ENCODE data around the gene FNDC5.

Gene FNDC5

DNA sequence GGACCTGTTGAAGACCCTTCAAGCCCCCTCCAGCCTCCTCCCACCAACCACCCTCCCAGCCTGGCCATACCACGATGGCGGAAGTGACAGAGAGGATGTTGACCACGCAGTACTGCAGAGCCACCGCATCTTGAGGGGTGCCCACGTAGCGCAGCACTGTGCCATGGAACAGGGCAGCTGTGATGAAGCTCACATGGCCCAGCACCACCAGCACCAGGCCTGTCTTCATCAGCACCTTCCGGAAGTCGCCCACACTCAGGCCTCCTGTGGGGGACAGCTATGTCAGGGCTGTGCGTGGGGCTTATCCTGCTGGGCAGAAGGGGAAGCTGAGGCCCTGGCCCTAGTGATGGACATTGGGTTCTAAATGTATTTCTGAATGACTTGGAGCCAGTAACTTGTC, 27.3 kb upstream of the FNDC5 start:
- FAIRE-seq (no peak), DNase-seq (ENCODE audit: insufficient read length, low spot score) (no peak)

DNA sequence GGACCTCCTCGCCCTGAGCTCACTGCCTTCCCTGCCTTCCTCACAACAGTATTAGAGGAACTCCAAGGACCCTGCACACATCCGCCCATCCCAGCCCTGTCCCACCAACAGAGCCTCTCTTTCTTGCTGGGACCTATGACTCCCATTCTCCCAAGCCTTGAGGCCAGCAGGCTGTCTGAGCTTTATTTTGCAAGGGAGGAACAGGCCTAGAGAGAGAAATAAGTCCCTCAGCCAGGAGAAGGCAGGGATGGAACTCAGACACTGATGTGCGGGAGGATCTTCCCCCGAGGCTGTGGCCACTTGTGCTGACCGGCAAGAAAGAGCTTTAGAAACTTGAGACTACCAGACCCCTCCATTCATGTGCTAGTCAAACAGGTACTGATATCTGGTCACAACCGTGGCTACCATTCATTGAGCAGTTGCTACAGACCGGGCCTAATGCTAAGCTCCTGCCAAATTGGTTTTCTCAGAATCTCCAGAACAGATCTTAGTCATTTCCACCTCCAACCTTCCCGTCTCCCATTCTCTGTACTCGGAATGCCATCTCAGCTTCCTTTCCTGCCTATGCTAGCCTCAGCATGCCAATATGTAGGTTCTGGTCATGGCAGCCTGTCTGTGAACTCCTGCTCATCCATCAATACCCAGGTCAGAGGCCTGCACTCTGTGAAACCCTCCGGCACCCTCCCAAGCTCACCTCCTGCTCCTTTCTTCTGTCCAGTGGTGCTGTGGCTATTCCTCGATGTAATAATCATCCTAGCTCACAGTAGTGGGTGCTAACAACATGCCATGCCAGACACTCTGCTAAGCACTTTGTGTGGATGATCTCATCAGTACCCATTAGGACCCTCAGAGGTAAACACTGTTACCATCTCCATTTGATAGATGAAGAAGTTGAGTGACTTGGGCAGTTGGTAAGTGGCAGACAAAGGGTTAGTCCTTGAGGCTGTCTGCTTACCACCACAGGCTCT, 26.7 kb upstream of the FNDC5 start:
- FAIRE-seq (no peak), DNase-seq (ENCODE audit: insufficient read length, low spot score) (no peak)

- DNase-seq (ENCODE audit: insufficient read length, low spot score) = no peak
- FAIRE-seq = no peak
Observed at GRCh38 chr1:32896451-32896850, 25.7 kb upstream of the FNDC5 start.

DNA sequence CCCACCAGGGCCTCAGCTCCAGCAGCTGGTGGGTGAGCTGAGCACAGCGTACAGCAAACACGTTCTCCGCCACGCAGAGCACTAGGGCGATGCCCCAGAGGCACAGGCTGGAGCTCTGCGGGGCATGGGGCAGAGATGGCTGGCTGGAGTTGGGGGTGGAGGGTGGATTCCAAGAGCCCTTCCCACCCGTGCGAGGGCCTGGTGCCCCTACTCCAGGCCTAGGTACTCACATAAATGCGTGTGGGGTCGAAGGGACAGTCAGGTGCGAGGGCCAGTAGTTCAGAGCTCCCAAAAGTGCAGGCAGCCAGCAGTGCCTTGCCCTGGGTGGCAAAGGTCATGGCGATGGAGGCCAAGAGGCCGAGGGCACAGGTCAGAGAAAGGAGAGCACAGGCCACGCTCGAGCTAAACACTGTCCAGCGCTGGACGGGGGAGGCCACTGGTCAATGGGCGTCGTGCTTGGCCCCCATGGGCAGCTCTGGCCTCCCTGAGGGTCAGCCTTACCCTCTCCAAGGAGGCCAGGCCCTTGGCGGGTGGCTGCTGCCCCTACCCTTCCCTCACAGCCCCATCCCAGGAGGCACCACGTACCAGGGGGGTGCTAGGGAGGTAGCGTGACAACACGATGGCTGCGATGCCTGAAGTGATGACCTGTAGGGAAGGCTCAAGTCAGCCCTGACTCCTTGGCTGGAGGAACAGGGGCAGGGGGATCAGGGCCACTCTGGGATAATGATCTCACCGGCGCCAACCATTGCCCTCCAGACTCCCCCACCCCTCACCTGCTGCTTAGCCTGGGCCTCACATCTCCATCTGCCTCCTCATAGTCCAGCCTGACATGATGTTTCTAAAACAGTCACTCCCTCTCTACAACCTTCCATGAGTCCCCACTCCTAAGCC, 24.9 kb upstream of the FNDC5 start:
- DNase-seq (ENCODE audit: insufficient read length, low spot score) = no peak
- FAIRE-seq = no peak

GRCh38 chr1:32894681-32895080, 24.0 kb upstream of the FNDC5 start:
- no peak for FAIRE-seq
- no peak for DNase-seq (ENCODE audit: insufficient read length, low spot score)

- FAIRE-seq (no peak), DNase-seq (ENCODE audit: insufficient read length, low spot score) (no peak)
Observed at GRCh38 chr1:32894019-32894600, 23.4 kb upstream of the FNDC5 start.

DNA sequence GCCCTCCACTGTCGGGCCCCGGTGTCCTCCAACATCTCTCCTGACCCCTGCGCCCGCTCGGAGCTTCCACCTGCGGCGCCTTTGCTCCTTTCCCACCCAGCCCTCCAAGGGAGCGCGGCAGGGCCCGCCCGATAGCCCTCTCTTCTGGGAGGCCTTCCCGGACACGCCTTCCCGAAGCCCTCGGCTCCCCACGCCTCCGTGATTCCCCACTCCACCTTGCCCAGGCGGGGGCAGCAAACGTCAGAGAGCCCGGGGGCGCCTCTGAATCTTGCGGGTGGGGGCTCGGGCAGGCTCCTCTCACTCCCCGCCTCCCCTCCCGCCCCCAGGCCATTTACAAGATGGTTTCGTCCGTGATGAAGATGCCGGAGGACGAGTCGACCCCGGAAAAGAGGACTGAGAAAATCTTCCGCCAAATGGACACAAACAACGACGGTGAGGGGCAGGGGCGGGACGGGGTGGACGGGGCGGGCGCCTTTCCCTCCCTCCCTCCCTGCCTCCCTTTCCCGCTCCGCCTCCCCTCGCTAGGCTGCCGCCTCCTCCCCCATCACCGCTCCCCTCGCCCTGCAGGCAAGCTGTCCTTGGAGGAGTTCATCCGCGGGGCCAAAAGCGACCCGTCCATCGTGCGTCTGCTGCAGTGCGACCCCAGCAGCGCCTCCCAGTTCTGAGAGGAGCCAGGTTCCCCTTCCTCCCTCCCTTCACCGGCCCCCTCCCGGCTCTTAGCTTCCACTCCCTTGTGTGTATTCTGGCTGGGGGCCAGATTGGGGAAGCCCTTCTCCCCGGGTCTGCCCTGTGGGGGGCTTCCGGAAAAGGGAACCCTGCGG, 22.7 kb upstream of the FNDC5 start:
- DNase-seq (ENCODE audit: insufficient read length, low spot score) (no peak), FAIRE-seq (no peak)

GRCh38 chr1:32892368-32893197, 21.9 kb upstream of the FNDC5 start:
- DNase-seq (ENCODE audit: insufficient read length, low spot score) (no peak), FAIRE-seq (no peak)

DNA sequence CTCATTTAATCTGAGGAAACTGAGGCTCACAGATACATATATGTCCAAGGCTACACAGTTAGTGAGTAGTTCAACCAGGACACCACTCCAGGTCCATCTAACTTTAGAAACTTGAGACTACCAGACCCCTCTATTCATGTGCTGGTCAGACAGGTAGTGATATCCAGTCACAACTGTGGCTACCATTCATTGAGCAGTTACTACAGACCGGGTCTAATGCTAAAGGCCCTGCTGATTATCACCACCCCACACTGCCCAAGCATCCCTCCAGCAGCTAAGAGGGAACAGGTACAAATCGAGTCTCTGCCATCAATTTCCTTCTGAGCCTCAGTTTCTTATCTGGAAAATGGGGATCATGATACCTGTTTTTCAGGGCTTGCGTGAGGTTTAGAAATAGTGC, 20.9 kb upstream of the FNDC5 start:
- DNase-seq (ENCODE audit: insufficient read length, low spot score) (no peak), FAIRE-seq (no peak)

- no peak for DNase-seq (ENCODE audit: insufficient read length, low spot score)
- FAIRE-seq = no peak
Observed at GRCh38 chr1:32891241-32891570, 20.5 kb upstream of the FNDC5 start.

DNA sequence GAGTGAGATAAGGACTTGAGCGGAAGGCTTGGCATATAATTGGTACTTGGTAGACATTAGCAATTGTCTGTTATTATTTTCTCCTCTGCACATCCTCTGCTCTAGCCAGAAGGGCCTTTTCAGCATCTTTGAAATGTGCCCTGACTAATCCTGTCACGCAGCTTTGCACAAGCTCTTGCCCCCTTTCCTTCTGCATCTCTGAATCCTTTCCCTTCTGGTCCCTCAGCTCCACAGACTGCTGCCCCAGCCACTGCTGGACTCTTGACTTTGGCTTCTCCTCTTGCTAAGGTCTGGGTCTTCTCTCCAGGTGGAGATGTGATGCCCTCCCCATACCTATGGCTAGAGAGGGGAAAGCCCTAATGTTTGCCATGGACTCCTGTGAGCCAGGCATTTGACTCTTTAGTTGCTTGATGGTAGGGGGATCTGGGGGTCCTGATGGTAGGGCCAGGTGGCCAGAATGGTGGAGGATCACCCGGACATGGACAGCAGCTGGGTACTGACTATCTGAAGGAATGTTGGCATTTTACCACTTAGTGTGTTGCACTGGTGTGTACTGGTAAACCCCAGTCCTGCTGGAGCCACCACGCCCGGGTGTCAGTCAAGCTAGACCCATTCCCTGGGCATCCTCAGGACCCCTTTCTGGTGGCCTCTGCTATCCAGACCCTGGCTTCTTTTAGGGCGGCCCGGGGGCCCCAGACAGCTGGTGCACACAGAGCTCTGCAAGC, 20.0 kb upstream of the FNDC5 start:
- no peak for FAIRE-seq
- DNase-seq (ENCODE audit: insufficient read length, low spot score) = no peak

DNA sequence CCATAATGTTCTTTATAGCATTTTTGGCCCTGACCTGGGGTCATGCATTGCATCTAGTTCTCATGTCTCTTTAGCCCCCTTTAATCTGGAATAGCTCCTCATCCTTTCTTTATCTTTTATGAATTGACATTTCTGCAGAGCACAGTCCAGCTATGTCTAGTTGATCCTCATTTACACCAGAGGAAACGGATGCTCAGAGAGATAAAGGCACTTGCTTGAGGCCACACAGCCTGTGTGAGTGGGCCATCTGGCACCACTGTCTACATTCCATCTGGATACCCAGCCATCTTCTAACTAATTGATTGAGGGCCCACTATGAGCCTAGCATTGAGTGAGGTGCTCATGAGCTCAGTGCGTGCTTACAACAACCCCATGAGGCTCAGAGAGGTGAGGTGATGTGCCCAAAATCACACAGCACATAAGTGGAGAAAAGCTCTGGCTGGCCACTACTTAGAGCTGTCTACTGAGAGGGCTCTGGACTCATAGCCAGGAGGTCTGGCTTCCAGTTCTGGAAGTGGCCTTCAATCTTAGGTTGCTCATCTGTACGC, 19.1 kb upstream of the FNDC5 start:
- FAIRE-seq = no peak

DNA sequence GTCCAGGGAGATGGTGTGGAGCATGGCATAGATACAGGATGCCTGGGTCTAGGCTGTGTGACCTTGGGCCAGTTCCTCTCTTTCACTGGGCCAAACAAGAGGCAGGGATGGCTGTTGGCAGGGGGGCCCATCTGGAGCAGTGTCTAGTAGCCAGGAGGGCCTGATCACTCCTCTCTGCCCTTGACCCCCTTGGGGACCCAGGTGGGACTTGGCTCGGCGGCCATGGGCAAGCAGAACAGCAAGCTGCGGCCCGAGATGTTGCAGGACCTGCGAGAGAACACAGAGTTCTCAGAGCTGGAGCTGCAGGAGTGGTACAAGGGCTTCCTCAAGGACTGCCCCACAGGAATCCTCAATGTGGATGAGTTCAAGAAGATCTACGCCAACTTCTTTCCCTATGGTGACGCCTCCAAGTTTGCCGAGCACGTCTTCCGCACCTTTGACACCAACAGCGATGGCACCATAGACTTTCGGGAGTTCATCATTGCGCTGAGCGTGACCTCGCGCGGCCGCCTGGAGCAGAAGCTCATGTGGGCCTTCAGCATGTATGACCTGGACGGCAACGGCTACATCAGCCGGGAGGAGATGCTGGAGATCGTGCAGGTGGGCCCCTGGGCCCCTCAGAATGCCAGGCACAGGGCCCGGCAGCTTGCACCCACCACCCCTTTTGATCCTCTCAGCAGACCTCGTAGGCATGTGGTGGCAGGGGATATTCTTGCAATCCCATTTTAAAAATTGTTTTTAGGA, 18.1 kb upstream of the FNDC5 start:
- FAIRE-seq = no peak
- no peak for DNase-seq (ENCODE audit: insufficient read length, low spot score)

More for the DNA sequence above, 19.1 kb upstream of the FNDC5 start:
- no peak for DNase-seq (ENCODE audit: insufficient read length, low spot score)

- no peak for FAIRE-seq
- no peak for DNase-seq (ENCODE audit: insufficient read length, low spot score)
Observed at GRCh38 chr1:32888134-32888533, 17.4 kb upstream of the FNDC5 start.

DNA sequence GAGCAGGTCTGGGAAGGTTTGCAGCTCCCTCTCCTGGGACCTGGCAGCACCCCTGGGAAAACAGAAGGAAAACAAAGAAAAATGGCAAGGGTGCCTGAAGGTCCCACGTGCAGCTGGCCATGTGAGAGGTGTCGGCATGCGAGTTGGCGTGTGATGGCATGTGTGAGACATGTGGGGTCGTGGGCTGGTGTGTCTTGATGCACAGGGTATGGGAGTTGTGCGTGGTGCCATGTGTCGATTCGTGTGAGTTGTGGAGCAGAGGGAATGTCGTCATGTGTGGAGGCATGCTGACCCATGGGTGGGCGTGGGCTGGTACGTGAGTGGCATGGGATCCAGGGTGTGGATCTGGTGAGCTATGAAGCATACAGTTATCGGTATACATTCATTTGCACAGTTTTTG, 16.9 kb upstream of the FNDC5 start:
- FAIRE-seq (no peak), DNase-seq (ENCODE audit: insufficient read length, low spot score) (no peak)

DNA sequence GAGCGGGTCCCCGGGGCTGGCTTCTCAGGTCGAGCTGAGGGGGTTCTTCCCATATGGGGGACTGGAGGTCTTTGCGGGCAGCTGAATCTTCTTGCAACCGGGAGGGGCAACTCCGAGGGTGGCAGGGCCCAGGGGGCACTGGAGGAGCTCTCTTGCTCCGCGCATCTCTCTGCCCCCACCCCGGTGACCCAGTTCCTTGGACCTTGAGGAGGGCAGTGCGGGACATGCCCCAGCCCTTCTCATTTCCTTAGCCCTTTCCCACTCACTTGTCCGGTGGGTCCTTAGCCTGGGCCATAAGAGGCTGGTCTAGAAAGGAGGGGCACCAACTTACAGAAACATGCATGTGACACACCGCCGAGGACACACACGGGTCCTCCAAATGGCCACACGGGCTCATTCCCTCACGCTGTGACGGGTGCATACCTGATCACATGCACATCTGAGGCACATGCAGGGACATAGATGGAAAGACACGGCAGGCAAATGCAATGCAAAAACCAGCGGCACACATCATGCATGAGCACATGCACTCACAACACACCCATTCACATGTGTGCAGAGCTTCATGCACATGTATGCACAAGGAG, 16.2 kb upstream of the FNDC5 start:
- no peak for FAIRE-seq

DNA sequence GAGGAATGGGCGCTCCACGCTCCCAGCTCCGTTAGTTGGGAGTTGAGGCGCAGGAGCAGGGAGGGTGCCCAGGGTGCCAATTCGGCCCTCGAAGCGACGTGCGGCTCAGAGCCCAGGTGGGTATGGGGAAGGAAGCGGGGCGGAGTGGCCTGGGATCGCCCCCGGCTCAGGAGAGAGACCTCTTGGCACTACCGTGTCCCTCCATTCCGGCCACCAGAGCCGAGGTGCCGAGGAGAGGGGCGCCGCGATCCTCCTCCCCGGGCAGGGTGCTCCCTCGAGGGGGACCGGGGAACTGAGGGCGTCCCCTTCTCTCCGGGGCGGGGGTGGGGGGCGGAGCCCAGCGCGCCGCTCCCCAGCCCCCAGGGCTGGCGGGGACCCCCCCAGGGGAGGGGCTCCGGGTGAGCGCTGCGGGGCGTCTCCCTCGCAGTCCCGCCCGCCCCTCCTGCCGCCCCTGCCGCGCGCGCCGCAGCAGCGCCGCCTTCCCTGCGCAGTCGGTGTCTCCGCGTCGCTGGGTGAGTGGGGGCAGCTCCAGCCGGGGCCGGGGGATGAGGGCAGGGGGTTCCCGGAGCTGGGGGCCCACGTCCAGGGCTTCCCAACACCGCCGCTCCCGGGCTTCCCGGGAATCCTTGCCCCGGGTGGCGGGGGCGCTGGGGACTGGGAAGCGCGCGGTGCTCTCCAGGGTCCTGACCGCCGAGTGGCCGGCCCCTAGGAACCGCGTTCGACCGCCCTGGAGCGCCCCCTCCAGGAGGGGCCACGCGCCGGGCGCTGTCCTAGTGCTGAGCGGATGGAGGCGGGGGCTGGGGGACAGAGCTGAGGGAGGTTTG, 15.5 kb upstream of the FNDC5 start, which contains the start of gene HPCA:
HPCA (plus strand) TSS at position 488 of the 824 bp plus-strand sequence. CDS start 2,408 bp downstream, outside the sequence.
- DNase-seq (ENCODE audit: insufficient read length, low spot score) (peak; percentile 67), FAIRE-seq (no peak)

More for the DNA sequence above, 16.2 kb upstream of the FNDC5 start:
- DNase-seq (ENCODE audit: insufficient read length, low spot score) = no peak
